K562 (cell line): Measurements from ENCODE around the gene DCAF4.

ENCODE experiments used
- CBX3 ChIP-seq, 2 experiments: IDR thresholded peaks; 1 replicate in 1 of 2; 2 replicates in 1 of 2; pipeline ENCODE4 v1.6.1; 2012; ENCODE audit warnings: inconsistent platforms in 2 of 2, low read length in 2 of 2, borderline replicate concordance in 1 of 2, control low read depth in 1 of 2
- PRDM10 ChIP-seq: fragments of 450-650 bp; IDR thresholded peaks from 2 replicates; pipeline ENCODE4 v1.6.1; 2018; ENCODE audit not compliant: partially characterized antibody
- RAD51 ChIP-seq: fragments of 450-650 bp; IDR thresholded peaks from 2 replicates; pipeline ENCODE4 v1.7.1; 2016; ENCODE audit warnings: low read depth, mild to moderate bottlenecking, borderline replicate concordance
- RBM34 ChIP-seq: fragments of 200-400 bp; formaldehyde crosslinking; IDR thresholded peaks from 2 replicates; pipeline ENCODE4 v1.6.1; 2018; ENCODE audit warnings: low read length, borderline replicate concordance; ENCODE audit not compliant: insufficient read depth
- TAF1 ChIP-seq: IDR thresholded peaks from 2 replicates; pipeline ENCODE4 v1.6.1; 2011; ENCODE audit warnings: mild to moderate bottlenecking, low read length, moderate library complexity; ENCODE audit not compliant: insufficient read depth, control insufficient read depth, severe bottlenecking; ENCODE audit errors: extremely low read depth
- THRA ChIP-seq: fragments of 450-650 bp; IDR thresholded peaks from 2 replicates; pipeline ENCODE4 v1.6.1; 2017; ENCODE audit warnings: mild to moderate bottlenecking, moderate library complexity
- TF ChIP-seq, protein P1 (sequence below), 3 experiments: IDR thresholded peaks in 2 of 3; conservative IDR thresholded peaks in 1 of 3; 2 replicates each; pipeline ENCODE4 v1.5.1; 2011 to 2012; ENCODE audit warnings: low read length in 3 of 3, mild to moderate bottlenecking in 3 of 3, control low read depth in 2 of 3, improper control_type of control experiment in 1 of 3, inconsistent platforms in 1 of 3, low read depth in 1 of 3, mixed read lengths in 1 of 3, moderate library complexity in 1 of 3; ENCODE audit not compliant: insufficient read depth in 2 of 3
- TF ChIP-seq, protein P2 (sequence below), 2 experiments: IDR thresholded peaks in 1 of 2; conservative IDR thresholded peaks in 1 of 2; 2 replicates each; pipeline ENCODE4 v1.6.1; 2016; ENCODE audit warnings: low read depth in 2 of 2, mild to moderate bottlenecking in 1 of 2, missing compliant biosample characterization in 1 of 2, missing genetic modification characterization in 1 of 2, moderate library complexity in 1 of 2

DNA sequence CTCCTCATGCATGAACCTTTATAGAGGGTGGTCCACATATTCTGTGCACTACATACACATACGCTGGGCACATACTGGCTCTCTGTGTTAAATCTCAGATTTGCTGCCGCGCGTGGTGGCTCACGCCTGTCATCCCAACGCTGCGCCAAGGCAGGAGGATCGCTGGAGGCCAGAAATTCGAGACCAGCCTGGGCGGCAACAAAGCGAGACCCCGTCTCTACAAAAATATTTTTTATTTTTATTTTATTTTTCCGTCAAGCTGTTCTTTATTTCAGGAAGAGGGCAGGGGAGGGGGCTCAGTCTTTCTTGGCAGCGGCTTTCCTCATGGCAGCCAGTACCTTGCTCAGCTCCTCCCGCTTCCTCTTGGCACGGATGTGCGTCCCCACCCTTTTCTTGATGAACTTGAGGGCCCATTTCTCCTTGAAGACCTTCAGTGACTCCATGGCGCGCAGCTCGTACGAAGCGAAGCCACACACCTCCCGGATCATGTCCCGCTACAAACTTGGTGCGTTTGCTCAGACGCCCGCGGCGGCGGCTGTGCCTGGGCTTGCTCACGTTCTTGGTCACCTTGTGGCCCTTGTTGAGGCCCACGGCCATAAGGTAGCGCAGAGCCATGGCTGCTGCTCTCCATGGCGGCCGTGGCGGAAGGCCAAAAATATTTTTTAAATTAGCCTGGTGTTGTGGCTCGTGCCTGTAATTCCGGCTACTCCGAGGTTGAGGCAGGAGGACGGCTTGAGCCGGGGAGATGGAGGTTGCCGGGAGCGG is 3.2 kb downstream of the DCAF4 start:
- TF ChIP-seq, protein P1, sequence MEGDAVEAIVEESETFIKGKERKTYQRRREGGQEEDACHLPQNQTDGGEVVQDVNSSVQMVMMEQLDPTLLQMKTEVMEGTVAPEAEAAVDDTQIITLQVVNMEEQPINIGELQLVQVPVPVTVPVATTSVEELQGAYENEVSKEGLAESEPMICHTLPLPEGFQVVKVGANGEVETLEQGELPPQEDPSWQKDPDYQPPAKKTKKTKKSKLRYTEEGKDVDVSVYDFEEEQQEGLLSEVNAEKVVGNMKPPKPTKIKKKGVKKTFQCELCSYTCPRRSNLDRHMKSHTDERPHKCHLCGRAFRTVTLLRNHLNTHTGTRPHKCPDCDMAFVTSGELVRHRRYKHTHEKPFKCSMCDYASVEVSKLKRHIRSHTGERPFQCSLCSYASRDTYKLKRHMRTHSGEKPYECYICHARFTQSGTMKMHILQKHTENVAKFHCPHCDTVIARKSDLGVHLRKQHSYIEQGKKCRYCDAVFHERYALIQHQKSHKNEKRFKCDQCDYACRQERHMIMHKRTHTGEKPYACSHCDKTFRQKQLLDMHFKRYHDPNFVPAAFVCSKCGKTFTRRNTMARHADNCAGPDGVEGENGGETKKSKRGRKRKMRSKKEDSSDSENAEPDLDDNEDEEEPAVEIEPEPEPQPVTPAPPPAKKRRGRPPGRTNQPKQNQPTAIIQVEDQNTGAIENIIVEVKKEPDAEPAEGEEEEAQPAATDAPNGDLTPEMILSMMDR (IDR thresholded peaks at IDR 0.05 in 2 of 3, conservative IDR thresholded peaks at IDR 0.05 in 1 of 3; ENCODE audit: insufficient read depth in 2 of 3, low read depth in 1 of 3, low read length in 3 of 3), result no peak
- TF ChIP-seq, protein P2, sequence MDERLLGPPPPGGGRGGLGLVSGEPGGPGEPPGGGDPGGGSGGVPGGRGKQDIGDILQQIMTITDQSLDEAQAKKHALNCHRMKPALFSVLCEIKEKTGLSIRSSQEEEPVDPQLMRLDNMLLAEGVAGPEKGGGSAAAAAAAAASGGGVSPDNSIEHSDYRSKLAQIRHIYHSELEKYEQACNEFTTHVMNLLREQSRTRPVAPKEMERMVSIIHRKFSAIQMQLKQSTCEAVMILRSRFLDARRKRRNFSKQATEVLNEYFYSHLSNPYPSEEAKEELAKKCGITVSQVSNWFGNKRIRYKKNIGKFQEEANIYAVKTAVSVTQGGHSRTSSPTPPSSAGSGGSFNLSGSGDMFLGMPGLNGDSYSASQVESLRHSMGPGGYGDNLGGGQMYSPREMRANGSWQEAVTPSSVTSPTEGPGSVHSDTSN (CRISPR knock-in tag; IDR thresholded peaks at IDR 0.05; ENCODE audit: low read depth), result no peak
- TF ChIP-seq, protein P2 (tag; conservative IDR thresholded peaks at IDR 0.05; ENCODE audit: low read depth), result no peak
- no peak for TF ChIP-seq RBM34
- TF ChIP-seq THRA, result no peak
- no peak for TF ChIP-seq CBX3 (IDR thresholded peaks at IDR 0.05; ENCODE audit: borderline replicate concordance in 1 of 2, low read length in 2 of 2)
- TF ChIP-seq PRDM10, result no peak
- TF ChIP-seq TAF1, result no peak
- TF ChIP-seq RAD51, result no peak
